ENCODE results near the gene DCAF8. TPM values are rescaled to one million over a fixed set of nuclear protein-coding genes. Genes with fewer than 3 reads are reported as not detected.

DCAF8 gene
- total and polyA plus RNA-seq, 12 donors: 64.3 to 162 (median 132) TPM

DNA sequence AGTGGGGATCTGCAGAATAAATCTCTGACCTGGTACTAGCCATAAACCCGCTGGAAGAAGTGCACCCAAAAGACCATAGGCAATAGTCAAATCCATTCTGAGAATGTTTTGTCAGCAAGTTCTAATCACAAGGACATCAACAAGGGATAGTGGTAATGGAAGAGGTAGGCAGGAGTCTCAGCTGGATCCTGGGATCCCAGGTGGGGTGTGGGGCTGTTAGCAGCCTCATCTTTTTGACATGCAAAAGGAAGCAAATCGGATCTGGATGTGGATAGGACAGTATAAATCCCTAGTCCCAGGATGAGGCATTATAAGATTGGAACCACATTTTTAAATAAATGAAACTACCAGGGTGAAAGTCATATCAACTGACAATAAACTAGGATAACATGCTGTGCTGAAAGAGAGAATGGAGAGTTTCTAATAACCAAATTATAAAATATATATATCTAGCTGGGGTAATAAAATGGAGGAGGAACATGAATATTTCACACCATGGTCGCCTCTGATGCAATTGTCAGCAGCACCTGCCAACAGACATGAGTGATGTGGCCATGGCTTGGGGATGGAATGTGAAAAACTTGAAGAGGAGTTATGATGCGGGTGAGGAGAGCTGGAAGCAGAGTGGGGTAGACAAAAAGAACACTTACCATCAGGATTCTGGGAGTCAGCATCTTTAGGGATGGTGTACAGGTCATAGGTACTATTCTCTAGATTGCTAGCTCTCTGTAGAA lies 46.3 kb upstream of the DCAF8 start:
- Histone ChIP-seq H3K9me3 (replicated peaks in 1 of 3) (no peaks in the 10 kb centered on the region), H3K36me3 (replicated peaks in 1 of 2) (peaks cover 0 to 100% of the 10 kb centered on the region in 2 donors), H3K27ac (no peak overlapping the region), H3K4me1 (replicated peaks in 1 of 2) (no peaks in the 10 kb centered on the region), H3K27me3 (no peaks in the 10 kb centered on the region), H3K4me3 (no peak overlapping the region)
- TF ChIP-seq, protein P1, sequence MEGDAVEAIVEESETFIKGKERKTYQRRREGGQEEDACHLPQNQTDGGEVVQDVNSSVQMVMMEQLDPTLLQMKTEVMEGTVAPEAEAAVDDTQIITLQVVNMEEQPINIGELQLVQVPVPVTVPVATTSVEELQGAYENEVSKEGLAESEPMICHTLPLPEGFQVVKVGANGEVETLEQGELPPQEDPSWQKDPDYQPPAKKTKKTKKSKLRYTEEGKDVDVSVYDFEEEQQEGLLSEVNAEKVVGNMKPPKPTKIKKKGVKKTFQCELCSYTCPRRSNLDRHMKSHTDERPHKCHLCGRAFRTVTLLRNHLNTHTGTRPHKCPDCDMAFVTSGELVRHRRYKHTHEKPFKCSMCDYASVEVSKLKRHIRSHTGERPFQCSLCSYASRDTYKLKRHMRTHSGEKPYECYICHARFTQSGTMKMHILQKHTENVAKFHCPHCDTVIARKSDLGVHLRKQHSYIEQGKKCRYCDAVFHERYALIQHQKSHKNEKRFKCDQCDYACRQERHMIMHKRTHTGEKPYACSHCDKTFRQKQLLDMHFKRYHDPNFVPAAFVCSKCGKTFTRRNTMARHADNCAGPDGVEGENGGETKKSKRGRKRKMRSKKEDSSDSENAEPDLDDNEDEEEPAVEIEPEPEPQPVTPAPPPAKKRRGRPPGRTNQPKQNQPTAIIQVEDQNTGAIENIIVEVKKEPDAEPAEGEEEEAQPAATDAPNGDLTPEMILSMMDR (IDR thresholded peaks at IDR 0.05): no peak
- TF ChIP-seq POLR2A (IDR thresholded peaks at IDR 0.05): no peak
- intact Hi-C loops (cut with DNase I): no loop called here
- WGBS, 4 donors: 81 to 87% (median 86%) methylated on average over 4 of the region's 4 CpGs
- DNase-seq: no peak

DNA sequence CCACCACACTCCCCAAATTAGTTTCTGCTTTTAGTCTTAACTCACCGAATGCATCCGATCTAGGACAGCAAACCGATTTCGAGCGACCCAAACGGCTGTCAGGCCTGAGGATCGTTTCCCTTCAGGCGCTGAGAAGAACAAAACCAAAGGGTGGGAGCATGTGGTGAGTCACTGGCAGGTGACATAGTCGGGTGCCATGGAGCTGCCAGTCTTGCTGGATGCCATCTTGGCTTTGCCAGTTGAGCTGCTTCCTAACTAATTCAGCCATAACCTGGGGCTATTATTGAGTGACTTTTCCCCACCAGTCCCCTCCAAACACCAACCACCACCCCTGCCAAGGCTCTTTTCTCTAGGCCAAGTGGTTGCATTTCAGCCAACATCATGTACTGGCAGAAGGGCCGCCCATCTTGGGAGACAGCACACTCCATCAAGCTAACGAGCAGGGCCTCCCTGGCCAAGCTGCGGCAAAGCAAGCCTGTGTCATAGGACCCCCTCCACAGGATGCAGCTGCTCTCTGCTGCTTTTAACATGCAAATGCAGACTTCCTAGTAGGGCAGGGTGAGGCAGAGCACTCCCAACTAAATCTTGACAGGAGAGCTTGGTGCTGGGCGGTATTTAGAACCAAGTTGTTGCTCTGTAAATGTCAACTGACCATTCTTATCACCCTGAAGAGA lies 44.9 kb upstream of the DCAF8 start:
- intact Hi-C loops (cut with DNase I): no loop called here
- Histone ChIP-seq H3K27me3 (no peaks in the 10 kb centered on the region), H3K27ac (no peak overlapping the region), H3K9me3 (replicated peaks in 1 of 3) (no peaks in the 10 kb centered on the region), H3K4me3 (no peak overlapping the region), H3K4me1 (replicated peaks in 1 of 2) (no peaks in the 10 kb centered on the region), H3K36me3 (replicated peaks in 1 of 2) (peaks cover 0 to 97% of the 10 kb centered on the region in 2 donors)
- TF ChIP-seq POLR2A (IDR thresholded peaks at IDR 0.05): no peak
- TF ChIP-seq, protein P1 (IDR thresholded peaks at IDR 0.05): no peak
- 89 to 93% (median 91%) methylated on average over 12 to 13 of the region's 13 CpGs for WGBS, 4 donors
- no peak for DNase-seq

DNA sequence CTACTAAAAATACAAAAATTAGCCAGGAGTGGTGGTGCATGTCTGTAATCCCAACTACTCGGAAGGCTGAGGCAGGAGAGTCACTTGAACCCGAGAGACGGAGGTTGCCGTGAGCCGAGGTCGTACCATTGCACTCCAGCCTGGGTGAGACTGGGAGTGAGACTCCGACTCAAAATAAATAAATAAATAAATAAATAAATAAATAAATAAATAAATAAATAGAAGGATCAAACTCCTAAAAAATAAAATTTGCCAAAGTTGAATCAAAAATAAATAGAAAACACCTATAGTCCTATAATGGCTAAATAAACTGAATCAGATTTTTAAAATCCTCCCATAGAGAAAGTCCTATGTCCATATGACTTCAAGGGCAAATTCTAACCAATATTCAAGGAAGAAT lies 37.8 kb upstream of the DCAF8 start:
- WGBS, 4 donors: 85 to 90% (median 89%) methylated on average over 7 of the region's 7 CpGs
- no peak for TF ChIP-seq POLR2A (IDR thresholded peaks at IDR 0.05)
- TF ChIP-seq, protein P1 (IDR thresholded peaks at IDR 0.05): no peak
- Histone ChIP-seq H3K27me3 (no peaks in the 10 kb centered on the region), H3K4me1 (replicated peaks in 1 of 2) (no peaks in the 10 kb centered on the region), H3K9me3 (replicated peaks in 1 of 3) (no peaks in the 10 kb centered on the region), H3K4me3 (no peak overlapping the region), H3K27ac (no peak overlapping the region), H3K36me3 (replicated peaks in 1 of 2) (peaks cover 0 to 89% of the 10 kb centered on the region in 2 donors)
- DNase-seq: no peak
- intact Hi-C loops (cut with DNase I): no loop called here

DNA sequence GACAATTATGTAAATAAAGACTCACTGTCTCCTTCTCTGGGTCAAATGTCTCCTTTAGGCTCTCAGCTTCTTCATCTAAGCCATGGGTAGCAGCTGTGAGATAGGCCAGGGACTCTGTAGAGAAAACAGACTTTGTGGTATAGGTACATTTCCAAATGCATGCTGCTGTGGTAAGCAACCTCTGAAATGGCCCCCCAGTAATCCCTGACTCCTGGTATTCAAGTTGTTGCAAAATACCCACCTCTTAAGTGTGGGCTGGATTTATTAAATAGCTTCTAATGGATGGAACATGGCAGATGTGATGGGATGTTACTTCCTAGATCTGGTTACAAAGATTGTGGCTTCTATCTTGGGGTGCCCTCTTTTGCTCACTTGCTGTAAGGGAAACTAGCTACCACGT lies 33.7 kb upstream of the DCAF8 start:
- Histone ChIP-seq H3K4me1 (replicated peaks in 1 of 2) (peaks cover 0 to 6% of the 10 kb centered on the region in 2 donors), H3K9me3 (replicated peaks in 1 of 3) (no peaks in the 10 kb centered on the region), H3K27me3 (no peaks in the 10 kb centered on the region), H3K36me3 (replicated peaks in 1 of 2) (peaks cover 0 to 97% of the 10 kb centered on the region in 2 donors), H3K4me3 (no peak overlapping the region), H3K27ac (no peak overlapping the region)
- 88 to 100% (median 93%) methylated on average over 1 of the region's 1 CpG for WGBS, 4 donors
- DNase-seq: no peak
- TF ChIP-seq POLR2A (IDR thresholded peaks at IDR 0.05): no peak
- TF ChIP-seq, protein P1 (IDR thresholded peaks at IDR 0.05): no peak
- intact Hi-C loops (cut with DNase I): loop anchor here in 1 of 2 donors (5.0 kb wide), 1 partner anchor 36 kb away; no protein-coding TSS in a partner anchor
